Esophagus (tissue), 2 donors: ENCODE measurements around the gene RASSF5. TPM values are rescaled to one million over a fixed set of nuclear protein-coding genes. Genes with fewer than 3 reads are reported as not detected.

Experiments used
- H3K27ac ChIP-seq, 2 donors: one replicate each; pipeline ENCODE4 v1.5.1; 2013; ENCODE audit warnings: low read depth in 2 of 2, mild to moderate bottlenecking in 2 of 2, inconsistent platforms in 1 of 2, low read length in 1 of 2, moderate library complexity in 1 of 2
- H3K27me3 ChIP-seq, 2 donors: one replicate each; pipeline ENCODE4 v1.6.1; 2013; ENCODE audit warnings: low read length in 2 of 2, control low read depth in 1 of 2, mild to moderate bottlenecking in 1 of 2; ENCODE audit not compliant: insufficient read depth in 2 of 2, control insufficient read depth in 1 of 2
- H3K36me3 ChIP-seq, 2 donors: one replicate each; pipeline ENCODE4 v1.6.1; 2013; ENCODE audit warnings: low read length in 1 of 2; ENCODE audit not compliant: control insufficient read depth in 2 of 2, insufficient read depth in 2 of 2
- H3K4me1 ChIP-seq, 2 donors: one replicate each; pipeline ENCODE4 v1.6.1; 2013; ENCODE audit warnings: low read length in 1 of 2; ENCODE audit not compliant: control insufficient read depth in 2 of 2, insufficient read depth in 2 of 2
- H3K4me3 ChIP-seq, 2 donors: one replicate each; pipeline ENCODE4 v1.5.1; 2013; ENCODE audit warnings: low read length in 2 of 2, mild to moderate bottlenecking in 2 of 2, low read depth in 1 of 2, moderate library complexity in 1 of 2
- H3K9me3 ChIP-seq, 2 donors: one replicate each; pipeline ENCODE4 v1.6.1; 2013; ENCODE audit warnings: mild to moderate bottlenecking in 2 of 2, low read depth in 1 of 2, low read length in 1 of 2, moderate library complexity in 1 of 2; ENCODE audit not compliant: control insufficient read depth in 2 of 2, insufficient read depth in 1 of 2
- WGBS, 2 donors: extraction: QIAGEN DNeasy Blood & Tissue Kit; methylation state at CpG; one replicate each; pipeline ENCODE4 v1.1.7; 2013; 5-methylcytosine and 5-hydroxymethylcytosine counted together
- polyA plus RNA-seq, 2 donors: library from polyadenylated mRNA; stranded (reverse); fragments of 200-250 nt; gene quantifications; one replicate each; pipeline ENCODE4 v1.2.3, GENCODE V29; 2013
- donor health status: healthy with polysubstance abuse.
- donor health status: Bipolar disorder and iron deficiency.

RASSF5 gene
- polyA plus RNA-seq, 2 donors: 22.2 to 27.3 TPM

DNA sequence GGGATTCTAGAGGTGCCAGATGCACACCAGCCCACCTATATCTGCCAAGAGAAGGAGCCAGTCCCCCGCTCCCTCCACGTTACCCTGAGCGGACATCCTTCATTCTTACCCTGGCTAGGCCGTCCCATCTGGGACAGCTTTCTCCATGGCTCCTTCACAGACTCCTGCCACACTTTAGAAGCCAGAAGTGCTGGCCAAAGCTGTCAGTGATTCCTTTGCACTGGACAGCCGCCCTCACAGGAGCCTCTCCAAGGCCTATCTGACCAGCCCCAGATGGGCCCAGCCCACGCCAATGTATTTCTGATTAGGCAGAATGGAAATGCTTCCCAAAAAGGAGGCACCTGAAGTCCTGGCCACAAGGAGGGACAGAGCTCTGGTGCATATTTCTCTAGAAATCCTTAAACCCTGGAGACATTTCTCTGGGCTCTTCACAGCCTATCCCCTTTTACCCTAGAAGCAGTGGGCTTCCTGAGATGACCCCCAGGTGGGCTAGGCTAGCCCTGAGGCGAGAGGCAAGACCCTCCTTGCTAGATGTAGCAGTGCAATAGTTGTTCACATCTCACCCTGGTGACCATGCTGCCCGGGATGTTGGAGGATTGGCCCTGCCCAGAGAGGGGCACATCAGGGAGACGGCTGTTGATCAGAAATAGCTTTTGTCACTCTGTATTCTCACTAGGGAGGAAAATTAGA, 44.1 kb downstream of the RASSF5 start:
- Histone ChIP-seq H3K27ac (no peak overlapping the region), H3K4me3 (no peak overlapping the region), H3K27me3 (no peaks in the 10 kb centered on the region), H3K36me3 (no peaks in the 10 kb centered on the region), H3K9me3 (no peaks in the 10 kb centered on the region), H3K4me1 (peaks cover 3 to 9% of the 10 kb centered on the region in 2 donors)
- WGBS, 2 donors: 92 to 93% methylated on average over 9 of the region's 9 CpGs

DNA sequence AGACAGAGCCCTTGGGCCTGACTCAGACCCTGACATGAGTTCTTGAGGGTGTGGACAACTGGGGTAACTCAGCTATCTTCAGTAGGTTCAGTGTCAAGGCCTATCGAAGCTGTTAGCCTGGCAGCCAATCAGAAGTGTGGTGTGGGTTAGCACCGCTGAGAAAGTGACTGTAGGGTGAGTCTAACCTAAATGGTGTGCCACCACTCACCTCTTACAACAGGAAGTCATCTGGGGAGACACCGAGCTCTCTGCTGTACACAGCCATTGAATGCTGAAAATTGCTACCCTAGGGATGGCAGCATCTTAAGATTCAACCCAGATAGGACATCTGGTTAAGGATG, 44.6 kb downstream of the RASSF5 start:
- Histone ChIP-seq H3K4me1 (peaks cover 3 to 13% of the 10 kb centered on the region in 2 donors), H3K27ac (no peak overlapping the region), H3K9me3 (no peaks in the 10 kb centered on the region), H3K36me3 (no peaks in the 10 kb centered on the region), H3K27me3 (no peaks in the 10 kb centered on the region), H3K4me3 (no peak overlapping the region)
- 84% methylated on average over 3 of the region's 3 CpGs for WGBS, 2 donors

DNA sequence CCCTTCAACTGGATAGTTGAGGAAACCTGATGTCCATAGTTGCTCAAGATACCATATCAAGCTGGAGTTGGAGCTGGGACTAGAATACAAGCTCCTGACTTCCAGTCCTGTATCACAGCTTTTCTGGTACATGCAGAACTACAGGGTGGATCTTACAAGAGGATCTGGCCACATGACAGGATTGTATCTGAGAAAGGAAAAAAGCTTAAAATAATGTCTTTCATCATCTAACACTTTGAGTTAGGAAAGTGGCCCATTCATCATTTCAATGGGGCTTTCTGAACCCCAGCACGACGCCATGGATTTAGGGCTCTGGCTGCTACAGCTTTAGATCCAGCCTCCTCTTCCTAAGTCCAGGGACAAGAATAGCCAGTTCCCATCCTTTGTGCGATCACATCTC, 46.9 kb downstream of the RASSF5 start:
- WGBS, 2 donors: 78 to 85% methylated on average over 3 of the region's 3 CpGs
- Histone ChIP-seq H3K4me3 (no peak overlapping the region), H3K27ac (no peak overlapping the region), H3K4me1 (peaks cover 3 to 12% of the 10 kb centered on the region in 2 donors), H3K27me3 (no peaks in the 10 kb centered on the region), H3K9me3 (no peaks in the 10 kb centered on the region), H3K36me3 (no peaks in the 10 kb centered on the region)

DNA sequence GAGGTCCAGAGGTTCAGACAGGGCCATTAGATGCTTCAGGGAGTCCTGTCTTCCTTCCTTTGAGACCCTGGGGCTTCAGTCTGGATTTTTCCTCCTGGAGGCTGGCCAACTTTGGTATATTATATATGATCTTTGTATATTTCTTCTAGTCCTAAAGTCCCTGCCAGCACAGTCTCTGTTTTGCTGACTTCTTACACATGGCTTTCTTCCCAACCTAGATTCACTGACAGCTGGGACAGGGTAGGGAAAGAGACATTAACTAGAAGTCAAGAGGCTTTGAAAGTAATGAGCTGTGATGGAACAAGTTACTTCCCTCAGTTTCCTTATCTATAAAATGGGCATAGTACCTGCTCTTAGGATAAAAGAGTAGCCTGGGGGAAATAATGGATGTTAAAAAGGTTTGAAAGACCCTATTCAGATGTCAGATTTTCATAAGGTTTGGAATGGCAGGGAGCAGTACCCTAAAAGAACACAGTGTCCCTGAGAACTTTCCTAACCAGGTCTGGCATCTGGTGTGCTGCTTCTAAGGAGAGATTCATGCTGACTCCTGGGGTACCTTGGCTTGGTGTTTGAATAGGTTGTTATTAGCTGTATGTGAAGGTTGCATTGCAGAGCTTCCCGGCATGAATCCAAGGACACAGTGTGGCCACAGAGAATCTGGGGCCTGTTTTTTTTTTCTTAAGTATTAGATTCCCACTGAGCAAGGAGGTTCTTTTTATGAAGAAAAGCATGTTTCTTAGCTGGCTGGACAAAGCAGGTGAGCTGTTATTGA, 47.6 kb downstream of the RASSF5 start:
- H3K4me3 ChIP-seq: no peak overlapping the region
- H3K9me3 ChIP-seq: no peaks in the 10 kb centered on the region
- H3K36me3 ChIP-seq: no peaks in the 10 kb centered on the region
- H3K4me1 ChIP-seq: peaks cover 3 to 12% of the 10 kb centered on the region in 2 donors
- no peak overlapping the region for H3K27ac ChIP-seq
- no peaks in the 10 kb centered on the region for H3K27me3 ChIP-seq
- WGBS, 2 donors: 86 to 89% methylated on average over 1 of the region's 1 CpG

DNA sequence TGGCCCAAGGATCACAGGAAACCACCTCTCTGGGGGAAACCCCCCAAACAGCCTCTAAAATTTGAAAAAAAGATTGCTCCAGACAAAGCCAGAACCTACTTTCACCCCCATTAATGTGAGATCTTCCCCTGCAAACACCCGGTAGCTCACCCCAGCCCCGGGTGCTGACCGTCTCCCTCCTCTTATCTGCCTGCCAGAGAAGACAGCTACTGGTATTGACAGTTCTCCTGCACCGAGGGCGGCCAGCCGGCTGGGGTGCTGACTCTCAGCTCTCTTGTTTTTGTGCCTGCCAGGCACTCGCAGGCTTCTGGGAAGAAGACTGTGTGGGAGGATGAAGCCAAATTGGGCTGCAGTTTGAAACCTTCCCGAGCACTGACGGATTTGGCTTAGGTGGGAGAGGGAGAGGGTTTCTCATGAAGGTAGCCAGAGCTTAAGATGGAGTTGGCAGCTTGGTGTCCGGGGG, 48.2 kb downstream of the RASSF5 start:
- no peaks in the 10 kb centered on the region for H3K36me3 ChIP-seq
- WGBS, 2 donors: 28 to 47% methylated on average over 10 of the region's 10 CpGs
- peak overlapping the region in 1 of 2 donors; percentile 14 for H3K27ac ChIP-seq
- H3K9me3 ChIP-seq: no peaks in the 10 kb centered on the region
- H3K4me3 ChIP-seq: no peak overlapping the region
- peaks cover 6 to 12% of the 10 kb centered on the region in 2 donors for H3K4me1 ChIP-seq
- H3K27me3 ChIP-seq: no peaks in the 10 kb centered on the region

DNA sequence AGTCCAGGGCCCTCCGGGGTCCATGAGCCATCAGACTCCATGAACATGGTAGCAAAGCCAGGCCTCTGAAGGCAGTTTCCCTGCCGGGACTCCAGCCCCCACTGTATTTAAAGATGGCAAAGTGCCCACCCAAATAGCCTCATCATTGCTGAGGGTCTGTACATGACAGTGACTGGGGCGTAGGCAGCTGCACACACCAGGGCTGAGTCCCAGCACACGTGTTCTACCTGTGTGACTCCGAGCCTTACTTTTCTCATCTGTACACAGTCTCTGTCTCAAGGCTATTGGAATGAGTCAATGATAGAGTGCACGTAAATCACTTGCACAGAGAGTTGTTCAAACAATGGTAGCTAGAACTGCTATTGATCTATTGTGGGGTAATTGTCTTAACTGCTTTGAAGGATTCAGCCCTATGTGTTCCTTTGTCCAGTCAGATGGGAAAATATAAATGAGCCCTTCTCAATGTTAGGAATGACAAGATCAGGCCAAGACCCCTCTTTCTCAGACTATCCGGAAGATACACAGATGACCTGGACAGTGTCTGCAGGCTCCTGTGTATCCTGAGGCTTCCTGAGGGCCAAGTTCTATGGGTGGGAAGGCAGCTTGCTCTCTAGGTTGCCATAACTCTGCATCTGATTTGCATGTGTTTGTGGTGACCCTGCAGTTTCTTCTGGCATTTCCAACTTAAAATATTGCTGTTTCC, 48.9 kb downstream of the RASSF5 start:
- Histone ChIP-seq H3K9me3 (no peaks in the 10 kb centered on the region), H3K4me1 (peaks cover 6 to 12% of the 10 kb centered on the region in 2 donors), H3K36me3 (no peaks in the 10 kb centered on the region), H3K4me3 (no peak overlapping the region), H3K27me3 (no peaks in the 10 kb centered on the region), H3K27ac (peak overlapping the region in 1 of 2 donors; percentile 14)
- 56 to 59% methylated on average over 7 of the region's 7 CpGs for WGBS, 2 donors

DNA sequence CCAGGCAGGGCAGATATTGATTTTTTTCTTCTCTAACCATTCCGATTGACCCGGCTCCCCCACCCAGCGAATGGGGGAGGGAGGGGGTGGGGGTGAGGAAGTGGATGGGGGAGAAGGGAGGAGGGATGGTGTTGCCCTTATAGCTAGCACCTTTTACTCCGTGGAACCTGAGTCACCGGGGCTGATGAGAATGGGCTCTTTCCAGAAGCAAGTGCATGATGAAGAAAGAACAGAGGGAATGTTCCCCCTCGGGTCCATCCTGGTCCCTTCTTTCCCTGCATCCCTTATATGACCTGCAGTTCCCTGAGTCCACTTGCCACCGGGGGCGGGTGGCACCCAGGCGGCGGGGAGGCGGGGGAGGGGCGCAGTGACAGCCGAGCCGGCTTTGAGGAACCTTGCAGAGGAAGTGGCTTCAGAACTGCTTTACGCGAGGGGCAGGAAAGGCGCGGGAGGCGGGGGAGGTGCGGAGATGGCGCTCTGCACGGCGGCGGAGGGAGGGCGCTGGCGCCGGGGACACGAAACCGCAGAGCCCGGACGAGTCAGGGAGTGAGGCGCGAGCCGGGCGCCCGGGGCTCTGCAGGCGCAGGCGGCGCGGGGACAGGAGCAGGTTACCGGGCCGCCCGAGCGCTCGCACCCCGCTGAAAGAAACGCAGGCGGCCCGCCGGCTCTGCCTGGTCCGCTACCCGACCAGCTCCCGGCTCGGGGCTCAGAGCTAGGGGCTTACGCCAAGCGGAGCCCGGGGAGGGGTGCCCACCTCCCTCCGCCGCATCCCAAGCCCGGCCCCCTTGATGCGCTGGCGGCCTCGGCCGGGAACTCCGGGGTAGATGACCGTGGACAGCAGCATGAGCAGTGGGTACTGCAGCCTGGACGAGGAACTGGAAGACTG, 49.7 kb downstream of the RASSF5 start:
- Histone ChIP-seq H3K4me1 (peaks cover 6 to 12% of the 10 kb centered on the region in 2 donors), H3K27ac (peak overlapping the region; percentile 67 to 72), H3K27me3 (no peaks in the 10 kb centered on the region)

DNA sequence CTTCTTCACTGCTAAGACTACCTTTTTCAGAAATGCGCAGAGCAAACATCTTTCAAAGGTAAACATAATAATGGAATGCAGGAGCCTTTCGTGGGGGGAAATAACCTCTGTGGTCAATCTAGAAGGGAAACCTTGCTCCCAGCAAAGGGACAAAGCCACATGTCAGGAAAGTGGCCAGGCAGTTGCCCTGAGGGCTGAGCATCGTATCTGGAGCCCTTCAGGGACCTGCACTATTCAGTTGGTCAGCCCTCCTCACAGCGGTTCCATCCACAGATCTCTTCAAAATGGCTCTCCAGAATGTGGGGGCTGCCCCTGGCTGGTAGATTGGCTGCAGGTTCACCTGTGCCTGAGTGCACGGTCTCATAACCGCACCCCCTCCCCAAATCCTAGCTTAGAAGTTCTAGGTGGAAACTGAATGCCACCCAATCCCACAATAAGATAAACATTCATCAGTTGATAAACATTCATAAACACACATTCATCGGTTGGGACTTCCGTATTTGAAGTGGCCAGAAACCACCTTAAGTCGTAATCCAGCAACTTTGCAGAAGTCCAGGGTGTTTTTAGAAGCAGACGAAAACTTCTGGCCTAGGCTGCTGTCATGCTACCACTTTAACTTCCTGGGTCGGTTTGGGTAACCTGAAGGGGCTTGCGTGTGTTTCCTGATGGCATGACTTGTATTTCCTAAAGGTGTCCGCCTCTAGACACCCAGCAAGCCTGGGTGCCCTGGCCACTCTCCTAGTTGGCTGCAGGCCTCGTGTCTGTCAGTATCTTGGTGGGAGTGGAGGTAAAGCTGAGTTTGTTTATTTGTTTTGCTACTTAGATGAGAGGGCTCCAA, 50.5 kb downstream of the RASSF5 start:
- Histone ChIP-seq H3K27me3 (no peaks in the 10 kb centered on the region), H3K4me1 (peaks cover 6 to 12% of the 10 kb centered on the region in 2 donors)
- WGBS, 2 donors: 58 to 60% methylated on average over 14 of the region's 14 CpGs

More for the DNA sequence above, 49.7 kb downstream of the RASSF5 start:
- Histone ChIP-seq H3K9me3 (no peaks in the 10 kb centered on the region), H3K36me3 (no peaks in the 10 kb centered on the region), H3K4me3 (peak overlapping the region; percentile 55 to 62)
- WGBS, 2 donors: 0 to 1% methylated on average over 38 to 67 of the region's 67 CpGs

More for the DNA sequence above, 50.5 kb downstream of the RASSF5 start:
- H3K4me3 ChIP-seq: peak overlapping the region; percentile 55 to 62
- peak overlapping the region; percentile 67 to 72 for H3K27ac ChIP-seq
- H3K36me3 ChIP-seq: no peaks in the 10 kb centered on the region
- no peaks in the 10 kb centered on the region for H3K9me3 ChIP-seq
